HS-27A (cell line): Measurements from ENCODE around the gene CNTNAP5.

Experiments
- DNase-seq: peaks from one replicate; pipeline ENCODE4 v3.0.0-alpha.2; 2012; ENCODE audit warnings: low read depth, missing footprints

CNTNAP5 gene

DNA sequence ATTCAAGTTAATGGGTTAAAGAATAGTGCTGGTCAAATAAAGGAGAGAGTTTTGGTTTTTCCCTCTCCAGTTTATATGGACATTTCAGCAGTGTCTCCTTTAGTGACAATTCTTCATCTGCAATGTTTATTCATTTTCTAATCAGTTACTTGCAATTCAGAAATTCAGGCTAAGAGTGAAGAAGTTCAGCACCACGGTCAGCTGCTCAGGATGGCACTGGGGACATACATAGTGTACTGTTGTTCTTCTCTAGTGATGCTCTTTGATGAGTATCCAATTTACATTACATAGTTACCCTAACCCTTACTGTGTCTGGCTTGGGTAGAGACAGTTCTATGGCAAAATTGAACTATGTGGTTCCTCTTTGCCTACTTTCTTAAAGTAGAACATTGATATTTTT is 412.7 kb downstream of the CNTNAP5 start:
- DNase-seq, result no peak

DNA sequence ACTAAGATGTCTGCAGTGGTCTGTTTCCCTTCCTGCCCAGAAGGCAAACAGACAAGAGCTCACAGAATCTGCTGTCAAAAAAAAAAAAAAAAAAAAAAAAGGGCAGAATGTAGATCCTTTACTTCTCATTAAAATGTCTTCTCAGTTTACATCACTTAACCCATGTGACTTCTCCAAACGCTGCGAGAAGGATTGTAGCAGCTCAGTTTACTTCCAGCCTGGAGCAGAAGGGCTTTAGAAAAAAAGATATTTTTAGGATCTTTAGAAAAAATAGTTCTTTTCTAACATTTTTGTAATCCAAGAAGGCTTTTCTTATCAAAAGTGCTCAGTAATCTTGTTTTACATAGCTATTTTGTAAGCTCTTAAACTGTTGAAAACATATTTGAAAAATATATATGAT is 425.4 kb downstream of the CNTNAP5 start:
- no peak for DNase-seq

DNA sequence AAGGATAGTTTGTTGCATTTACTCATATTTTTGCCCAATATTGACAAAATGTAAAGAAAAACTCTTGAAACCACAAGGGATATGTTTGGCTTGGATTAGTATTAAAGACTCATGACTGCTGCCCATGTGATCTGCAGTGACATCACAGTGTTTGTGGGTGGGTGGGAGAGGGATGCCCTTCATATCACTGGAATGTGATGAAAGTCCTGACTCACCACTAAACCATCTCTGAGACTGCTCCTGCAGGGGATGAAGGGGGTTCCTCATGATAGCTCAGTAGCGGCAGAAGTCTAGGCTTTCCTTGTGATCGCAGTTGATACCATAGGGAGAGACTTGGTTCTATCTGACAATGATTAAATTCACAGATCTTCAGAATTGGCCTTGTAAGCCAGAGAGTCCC is 451.2 kb downstream of the CNTNAP5 start:
- no peak for DNase-seq

DNA sequence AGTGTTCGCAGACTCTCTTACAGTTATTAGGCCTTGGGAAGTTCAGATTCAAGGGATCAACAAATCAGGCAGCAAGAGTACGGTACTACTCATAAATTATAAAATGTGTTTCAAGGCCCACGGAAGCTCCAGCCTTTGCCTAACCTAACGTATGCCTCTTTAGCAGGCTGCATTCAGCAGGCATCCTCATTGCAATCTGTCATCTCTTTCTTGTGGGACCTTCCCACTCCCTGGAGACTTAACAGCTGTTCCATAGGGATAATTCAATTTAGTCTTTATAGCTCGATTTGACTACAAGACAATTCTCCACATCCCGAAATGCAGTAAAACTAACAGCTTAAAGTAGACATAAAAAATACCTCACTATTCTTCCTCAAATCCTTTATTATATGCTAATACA is 453.7 kb downstream of the CNTNAP5 start:
- DNase-seq, result no peak

DNA sequence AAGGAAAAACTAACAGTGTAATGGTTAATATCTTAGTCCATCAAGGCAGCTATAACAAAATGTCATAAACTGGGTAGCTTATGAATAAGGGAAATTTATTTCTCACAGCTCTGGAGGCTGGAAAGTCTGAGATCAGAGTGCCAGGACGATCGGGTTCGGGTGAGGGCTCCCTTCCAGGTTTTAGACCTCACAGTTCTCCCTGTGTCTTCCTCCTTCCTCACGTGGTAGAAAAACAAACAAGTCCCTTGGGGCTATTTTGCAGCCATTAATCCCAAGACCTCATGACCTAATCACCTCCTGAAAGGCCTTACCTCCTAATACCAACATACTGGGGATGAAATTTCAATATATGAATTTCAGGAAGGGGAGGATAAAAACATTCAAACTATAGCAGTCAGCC is 455.9 kb downstream of the CNTNAP5 start:
- DNase-seq, result no peak

DNA sequence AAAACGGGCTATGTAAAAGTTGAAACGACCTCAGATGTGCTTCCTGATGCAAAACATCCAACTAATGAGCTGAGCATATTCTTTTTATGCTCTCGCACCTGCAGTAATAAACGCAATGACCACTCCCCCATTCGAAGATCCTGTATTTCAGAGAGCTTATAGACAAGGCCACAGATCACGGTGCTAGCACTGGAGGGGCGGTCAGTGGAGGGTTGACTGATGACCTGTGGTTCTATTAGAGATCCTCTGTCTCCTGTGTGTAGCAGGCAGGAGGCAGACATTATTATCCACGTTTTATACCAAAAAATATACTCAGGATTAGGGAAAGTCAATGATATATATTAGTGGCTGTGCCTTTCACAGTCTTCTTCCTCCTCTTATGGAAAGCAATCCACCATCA is 457.0 kb downstream of the CNTNAP5 start:
- DNase-seq, result no peak

DNA sequence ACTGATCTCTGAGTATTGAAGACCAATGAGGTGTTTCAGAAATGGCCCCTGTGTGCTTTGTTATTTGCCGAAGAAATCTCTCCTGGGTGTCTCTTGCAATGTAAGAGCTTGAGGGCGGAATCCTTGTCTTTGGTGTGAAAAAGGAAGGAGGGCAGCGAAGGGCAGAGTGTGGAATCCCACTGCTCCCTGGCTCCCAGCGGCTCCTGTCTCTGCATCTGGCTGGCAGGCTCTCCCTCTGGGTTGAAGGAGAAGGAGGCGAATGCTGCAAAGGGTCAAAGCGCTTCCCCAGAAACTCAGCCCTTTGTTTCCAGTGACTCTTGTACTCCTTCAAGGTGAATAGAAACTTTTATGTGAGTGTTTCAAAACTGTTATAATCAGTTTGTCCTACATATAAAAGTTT is 457.5 kb downstream of the CNTNAP5 start:
- no peak for DNase-seq

DNA sequence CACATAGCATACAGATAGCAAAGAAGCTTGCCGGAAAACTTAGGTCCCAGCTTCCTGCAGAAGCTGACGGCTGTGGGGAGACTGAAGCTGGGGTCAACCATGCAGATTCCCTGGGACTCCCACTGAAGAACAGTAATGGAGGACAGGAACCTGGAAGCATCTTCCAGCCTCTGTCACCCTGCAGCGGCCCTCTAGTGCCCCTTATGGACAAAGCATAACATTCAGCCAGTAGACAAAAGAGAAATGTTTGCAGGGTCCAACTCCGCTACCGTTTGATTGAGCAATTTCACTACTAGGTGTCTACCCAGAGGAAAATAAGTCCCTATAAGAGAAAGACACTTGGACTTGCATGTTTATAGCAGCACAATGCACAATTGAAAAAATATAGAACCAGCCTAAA is 460.6 kb downstream of the CNTNAP5 start:
- DNase-seq, result no peak

DNA sequence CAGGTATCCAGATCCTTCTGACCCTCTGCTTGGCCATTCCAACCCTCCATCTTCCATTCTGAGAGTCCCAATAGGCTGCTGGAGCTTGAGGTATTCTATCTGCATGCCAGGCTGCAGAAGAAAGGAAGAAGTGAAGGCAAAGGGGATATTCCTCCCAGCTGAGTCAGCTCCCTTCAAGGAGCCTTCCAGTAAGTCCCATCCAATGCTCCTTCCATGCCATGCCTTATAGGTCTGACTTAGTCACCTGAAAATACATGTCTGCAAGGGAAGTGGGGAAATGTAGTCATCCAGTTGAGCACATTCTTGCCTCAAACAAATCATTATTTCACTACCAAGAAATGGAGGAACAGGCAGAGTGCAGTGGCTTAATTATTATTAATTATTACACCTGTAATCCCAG is 464.6 kb downstream of the CNTNAP5 start:
- DNase-seq, result no peak

DNA sequence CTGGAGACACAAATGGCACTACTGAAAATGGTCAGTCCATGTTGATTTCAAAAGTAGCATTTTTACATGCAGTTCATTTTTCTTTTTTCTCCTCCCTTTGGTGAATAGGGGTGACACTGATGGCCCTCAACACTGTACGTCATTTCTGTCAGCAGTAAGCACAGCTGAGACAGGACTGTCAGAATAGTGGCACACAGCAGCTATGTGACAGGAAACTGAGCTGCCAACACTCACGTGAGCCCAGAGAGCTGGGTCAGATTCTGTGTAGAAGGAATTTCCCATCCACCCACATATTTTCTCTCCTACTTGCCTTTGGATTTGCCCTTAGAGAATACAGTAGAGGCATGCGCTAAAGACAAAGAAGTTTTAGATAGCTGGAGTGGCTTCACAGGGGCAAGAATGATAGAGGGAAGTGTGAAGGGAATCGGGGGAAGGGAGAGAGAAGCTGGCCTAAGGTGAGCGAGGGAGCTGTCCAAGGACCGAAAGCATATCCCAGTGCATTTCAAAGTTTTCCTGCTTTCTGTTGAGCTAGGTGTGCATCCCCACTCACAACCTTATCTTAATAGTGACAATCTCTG is 476.6 kb downstream of the CNTNAP5 start:
- DNase-seq, result no peak

DNA sequence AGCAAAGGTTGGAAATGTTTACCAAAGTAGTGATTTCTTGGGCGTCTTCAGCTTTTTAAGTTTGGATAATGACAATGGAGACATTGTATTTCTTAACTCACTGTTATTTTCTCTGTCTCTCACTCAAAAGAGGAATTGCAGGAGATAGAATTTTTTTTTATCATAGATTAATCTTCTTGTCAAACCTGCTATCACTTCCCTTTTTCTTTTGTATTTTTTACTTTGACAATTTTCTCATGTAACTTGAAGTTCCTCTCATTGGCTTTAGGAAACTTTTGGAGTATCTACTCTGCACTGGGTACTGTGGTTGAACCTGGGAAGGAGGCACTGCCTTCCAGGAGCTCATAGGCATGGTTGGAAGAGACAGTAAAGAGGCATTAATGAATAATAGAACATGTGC is 489.1 kb downstream of the CNTNAP5 start:
- DNase-seq, result no peak

DNA sequence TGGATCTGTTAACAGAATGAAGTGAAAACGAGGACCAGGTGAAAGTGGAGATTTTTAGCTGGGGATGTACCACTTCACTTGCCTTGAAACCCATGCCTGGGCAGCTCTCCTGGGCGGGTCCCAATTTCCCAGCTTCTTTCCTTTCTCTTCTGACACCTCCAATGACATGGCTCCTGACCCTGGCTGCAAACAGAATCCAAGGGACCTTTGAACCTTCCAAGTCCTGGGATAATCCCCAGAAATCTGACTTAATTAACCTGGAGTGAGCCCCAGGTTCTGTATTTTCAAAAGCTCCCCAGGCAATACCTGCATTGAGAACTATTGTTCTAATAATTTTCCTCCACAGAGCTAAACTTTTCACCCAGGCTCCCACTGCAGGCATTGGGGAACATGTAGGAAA is 495.9 kb downstream of the CNTNAP5 start:
- no peak for DNase-seq

DNA sequence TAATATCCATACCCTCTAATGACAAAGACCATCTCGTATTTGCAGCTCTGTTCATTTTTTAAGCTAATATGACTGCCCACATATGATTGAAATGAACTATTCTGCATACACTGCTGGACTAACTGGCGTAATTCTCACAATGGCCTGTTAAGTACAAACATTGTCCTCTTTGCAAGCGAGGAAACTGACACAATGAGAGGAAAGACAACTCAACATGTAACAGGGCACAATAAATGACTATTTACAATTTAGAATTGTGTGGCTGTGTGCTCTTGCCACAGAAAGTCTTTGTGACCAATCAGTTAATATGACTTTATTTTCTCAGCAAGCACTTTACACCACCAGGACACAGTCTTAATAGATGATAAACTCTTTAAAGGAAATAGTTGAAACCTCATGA is 498.0 kb downstream of the CNTNAP5 start:
- DNase-seq, result no peak

DNA sequence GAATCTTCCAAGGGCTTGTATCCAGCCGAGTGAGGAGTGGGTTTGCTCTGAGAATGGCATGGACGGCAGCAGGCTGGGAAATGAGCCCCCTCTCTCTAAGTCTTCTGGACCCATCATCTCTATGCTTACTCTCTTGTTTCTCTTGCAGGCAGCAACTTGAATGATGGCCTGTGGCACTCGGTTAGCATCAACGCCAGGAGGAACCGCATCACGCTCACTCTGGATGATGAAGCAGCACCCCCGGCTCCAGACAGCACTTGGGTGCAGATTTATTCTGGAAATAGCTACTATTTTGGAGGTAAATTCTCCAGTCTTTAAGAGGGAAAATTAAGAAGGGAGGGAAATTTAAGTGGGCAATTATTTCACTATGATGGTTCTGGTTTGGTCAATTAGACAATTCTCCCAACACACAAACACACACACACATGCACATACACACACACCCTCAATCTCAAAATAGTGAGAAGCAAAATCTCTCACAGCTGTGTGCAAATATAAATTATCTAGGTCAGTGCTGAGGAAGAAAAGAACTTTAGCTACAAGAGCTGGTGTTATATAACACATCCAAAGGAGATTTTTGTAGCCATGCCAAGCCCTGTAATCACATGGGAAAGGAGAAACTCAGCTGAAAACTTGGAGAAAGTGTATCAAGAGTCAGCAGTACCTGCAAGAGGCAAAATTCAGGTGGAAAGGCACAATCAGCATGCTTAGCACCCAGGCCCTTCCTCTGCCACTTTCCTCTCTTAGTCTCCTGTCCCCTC is 499.2 kb downstream of the CNTNAP5 start:
- no peak for DNase-seq

DNA sequence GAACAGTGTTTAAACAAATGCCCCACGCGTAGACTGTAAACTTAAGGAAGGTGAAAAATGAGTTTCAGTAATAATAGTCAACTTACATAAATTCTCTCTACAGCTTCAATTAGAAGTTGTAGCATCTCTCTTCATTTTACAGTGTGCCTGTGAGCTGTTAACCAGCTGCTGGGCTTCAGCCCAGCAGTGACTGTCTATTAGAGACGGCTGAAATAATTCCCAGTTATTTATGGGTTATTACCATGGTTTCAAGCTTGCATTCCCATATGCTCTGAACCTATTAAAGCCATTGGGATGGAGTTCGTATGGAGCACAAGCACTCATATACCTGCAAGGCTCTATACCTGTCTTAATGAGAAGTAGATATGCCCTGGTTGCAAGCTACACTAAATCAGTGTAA is 501.1 kb downstream of the CNTNAP5 start:
- no peak for DNase-seq

DNA sequence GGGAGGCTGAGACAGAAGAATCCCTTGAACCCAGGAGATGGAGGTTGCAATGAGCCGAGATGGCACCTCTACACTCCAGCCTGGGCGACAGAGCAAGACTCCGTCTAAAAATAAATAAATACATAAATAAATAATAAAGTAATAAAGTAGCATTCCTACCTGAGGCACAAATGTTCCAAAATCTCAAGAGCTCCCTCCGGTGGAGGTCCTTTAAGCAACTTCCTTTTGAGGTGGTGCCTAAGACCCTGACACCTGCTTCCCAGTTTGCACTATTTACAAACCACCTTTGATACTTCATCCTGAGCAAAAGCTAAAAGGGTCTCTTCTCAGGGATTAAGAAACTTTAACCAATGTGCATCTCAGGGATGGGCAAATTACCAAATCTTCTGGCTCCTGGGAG is 505.1 kb downstream of the CNTNAP5 start:
- no peak for DNase-seq

DNA sequence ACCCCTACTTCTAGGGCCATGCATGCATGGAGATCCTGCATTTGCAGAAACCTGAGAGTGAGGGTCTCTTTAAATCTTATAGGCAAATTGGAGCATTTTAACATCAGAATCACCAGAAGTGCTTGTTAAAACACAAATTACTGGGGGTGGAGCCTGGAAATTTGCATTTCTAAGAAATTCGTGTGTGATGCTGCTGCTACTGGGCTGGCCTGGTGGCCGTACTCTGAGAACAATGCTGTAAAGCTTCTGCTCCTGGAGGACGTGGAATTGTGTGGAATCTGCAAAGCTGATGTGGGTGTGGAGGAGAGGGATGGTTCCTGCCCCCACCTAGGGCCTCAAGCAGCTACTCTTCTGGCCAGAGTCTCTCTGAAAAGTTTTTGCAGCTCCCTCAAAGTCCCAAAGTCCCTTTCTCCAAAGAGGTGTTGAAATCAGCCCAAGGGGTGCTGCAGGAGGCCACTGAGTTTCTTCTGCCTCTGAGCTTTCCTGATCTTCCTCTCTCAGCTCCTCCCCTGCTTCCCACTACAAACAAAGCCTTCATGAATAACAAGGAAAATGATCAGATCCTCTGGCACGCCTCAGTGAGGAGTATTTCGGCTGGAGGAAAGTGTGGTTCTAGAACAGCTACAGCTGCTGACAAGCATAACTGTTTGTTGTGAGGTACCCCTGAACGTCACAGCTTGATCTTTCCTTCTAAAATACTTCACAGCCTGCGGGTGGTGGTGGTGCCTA is 508.3 kb downstream of the CNTNAP5 start:
- DNase-seq, result no peak

DNA sequence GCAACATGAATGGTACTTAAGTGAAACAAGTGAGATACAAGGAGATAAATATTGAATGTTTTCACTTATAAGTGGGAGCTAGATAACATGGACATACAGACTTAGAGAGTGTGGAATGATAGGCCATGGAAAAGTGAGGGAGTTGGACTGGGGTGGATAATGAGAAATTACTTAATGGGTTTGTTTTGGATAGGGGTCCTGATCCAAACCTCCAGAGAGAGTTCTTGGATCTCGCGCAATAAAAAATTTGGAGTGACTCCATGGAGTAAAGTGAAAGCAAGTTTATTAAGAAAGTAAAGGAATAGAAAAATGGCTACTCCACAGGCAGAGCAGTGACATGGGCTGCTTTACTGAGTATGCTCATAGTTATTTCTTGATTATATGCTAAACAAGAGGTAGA is 508.9 kb downstream of the CNTNAP5 start:
- no peak for DNase-seq

DNA sequence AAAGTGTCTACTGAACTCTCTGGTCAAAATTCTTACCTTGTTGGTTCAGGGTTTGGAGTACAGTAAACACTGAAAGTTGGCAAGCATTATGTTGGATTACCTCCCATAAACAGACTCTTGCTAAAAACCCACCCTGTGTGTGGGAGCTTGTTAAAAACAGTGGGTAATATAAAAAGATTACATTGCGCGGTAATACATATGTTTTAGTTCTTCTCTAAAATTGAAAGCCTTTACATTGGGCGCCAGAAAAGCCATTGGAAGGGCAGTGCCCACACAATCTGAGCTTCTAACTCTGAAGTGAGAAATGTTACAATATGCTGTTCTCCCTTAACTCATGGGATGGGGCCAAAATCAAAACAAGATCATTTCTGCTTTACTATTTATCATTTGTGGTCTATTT is 510.7 kb downstream of the CNTNAP5 start:
- no peak for DNase-seq

DNA sequence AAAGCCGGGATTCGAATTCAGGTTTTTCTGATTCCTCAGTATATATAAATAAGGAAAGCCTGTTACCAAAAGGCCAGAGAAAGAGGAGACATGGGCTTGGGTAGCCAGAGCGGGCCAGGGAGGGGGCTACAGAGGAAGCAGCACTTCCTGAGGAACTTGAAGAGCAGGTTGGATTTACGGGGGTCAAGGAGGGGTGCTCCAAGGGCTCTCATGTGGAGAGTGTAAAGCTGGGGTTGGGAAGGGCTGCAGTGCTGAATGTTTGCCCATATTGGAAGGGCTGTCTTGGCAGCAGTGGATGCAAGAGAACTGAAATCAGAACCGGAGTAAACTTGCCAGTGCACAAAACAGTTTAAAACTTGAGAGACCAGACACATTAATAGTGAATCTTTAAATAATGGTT is 511.5 kb downstream of the CNTNAP5 start:
- DNase-seq, result no peak

DNA sequence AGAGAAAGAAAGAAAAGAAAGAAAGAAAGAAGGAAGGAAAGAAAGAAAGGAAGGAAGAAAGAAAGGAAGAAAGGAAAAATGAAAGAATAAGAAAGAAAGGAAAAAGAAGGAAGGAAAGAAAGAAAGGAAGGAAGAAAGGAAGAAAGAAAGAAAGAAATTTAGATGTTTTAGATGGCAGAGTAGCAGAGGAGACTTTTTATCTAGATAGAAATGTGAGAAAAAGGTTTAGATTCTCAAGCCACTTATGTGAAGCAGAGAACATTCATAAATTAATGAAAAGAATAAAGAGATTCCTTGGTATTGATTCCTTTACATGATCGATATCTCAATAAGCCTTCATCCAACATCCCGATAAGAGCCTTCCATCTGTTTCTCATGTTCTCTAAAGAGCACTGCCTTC is 513.5 kb downstream of the CNTNAP5 start:
- no peak for DNase-seq

DNA sequence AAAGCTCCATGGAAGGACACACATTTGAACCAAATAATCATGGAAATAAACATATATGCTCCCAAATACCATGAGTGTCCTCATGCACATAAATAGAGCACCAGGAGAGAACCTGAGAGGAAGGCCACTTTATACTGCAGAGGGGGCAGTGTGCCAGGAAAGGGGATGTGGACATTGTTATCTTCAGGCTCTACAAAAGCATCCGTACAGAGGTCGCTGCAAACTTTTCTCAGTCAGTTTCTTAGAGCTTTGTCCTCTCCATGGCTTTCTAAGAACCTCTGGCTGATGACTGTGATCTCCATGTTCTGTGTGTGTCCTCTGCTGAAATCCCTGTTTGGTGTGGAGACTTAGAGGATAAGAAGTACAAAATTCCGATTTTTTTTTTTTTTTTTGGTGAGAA is 515.7 kb downstream of the CNTNAP5 start:
- DNase-seq, result no peak

DNA sequence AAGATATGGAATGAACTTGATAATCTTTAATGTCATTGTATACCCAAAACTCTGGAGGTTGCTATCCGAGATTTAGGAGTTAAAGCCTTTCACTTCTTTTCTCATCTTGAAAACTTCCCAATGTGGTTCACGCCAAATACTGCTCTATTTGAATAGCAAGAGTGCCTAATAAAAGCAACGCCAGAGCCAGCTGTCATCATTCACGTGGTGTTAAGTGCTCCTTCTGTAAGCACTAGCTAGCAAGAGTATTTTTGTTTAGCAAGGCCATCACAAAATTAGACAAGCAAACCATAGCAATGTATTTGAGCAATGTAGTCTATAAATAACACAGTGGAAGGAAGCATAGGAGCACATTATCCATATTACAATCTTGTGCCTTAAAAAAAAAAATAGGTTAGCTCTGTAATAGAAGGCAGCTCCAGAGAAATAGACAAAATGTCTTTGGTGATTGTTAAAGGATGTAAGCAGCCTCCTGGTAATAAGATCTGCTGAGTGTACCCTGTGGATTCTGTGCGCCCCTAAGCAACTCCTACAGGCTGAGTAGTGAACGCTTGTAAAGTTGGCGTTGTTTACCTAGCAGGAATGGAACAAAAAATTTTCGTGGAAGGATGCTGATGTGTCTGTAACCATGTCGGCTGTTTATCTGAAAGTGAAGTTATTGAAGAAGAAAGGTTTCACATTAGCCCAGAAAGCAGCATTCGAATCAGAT is 518.0 kb downstream of the CNTNAP5 start:
- no peak for DNase-seq
